GM21526 (cell line): ENCODE measurements around the gene PCDHGB1.
A peak's percentile ranks its signal among the peaks of the same experiment; 100 is the strongest.
"Not testable (repeated sequence)": the region's sequence is repeated elsewhere in the genome, so short reads cannot be mapped to it uniquely, and the experiment has no call there.

Source experiments
- ATAC-seq: cut with Tn5 transposase; IDR thresholded peaks from one replicate; pipeline ENCODE4 v1.9.1; 2021; ENCODE audit warnings: moderate library complexity; ENCODE audit not compliant: unreplicated experiment, low FRiP score

Gene PCDHGB1

DNA sequence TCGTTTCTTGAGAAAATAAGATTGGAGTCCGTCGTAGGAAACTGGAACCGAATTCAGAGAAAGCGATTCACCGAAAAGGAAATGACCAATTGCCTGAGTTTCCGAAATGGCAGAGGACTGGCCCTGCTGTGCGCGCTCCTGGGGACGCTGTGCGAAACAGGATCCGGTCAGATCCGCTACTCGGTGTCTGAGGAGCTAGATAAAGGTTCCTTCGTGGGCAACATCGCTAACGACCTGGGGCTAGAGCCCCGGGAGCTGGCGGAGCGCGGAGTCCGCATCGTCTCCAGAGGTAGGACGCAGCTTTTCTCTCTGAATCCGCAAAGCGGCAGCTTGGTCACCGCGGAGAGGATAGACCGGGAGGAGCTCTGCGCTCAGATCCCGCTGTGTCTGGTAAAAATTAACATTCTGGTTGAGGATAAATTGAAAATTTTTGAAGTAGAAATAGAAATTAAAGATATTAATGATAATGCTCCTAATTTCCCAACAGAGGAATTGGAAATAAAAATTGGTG lies 5.9 kb upstream of the PCDHGB1 start:
- no peak for ATAC-seq

DNA sequence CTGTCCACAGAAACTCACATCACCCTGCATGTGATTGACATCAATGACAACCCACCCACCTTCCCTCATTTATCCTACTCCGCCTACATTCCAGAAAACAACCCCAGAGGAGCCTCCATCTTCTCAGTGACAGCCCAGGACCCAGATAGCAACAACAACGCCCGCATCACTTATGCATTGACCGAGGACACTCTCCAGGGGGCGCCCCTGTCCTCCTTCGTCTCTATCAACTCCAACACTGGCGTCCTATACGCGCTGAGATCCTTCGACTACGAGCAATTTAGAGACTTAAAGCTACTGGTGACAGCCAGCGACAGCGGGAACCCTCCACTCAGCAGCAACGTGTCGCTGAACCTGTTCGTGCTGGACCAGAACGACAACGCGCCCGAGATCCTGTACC lies 4.6 kb upstream of the PCDHGB1 start:
- no peak for ATAC-seq

GRCh38 chr5:141346017-141346416 lies 3.9 kb upstream of the PCDHGB1 start:
- not testable (repeated sequence) for ATAC-seq

DNA sequence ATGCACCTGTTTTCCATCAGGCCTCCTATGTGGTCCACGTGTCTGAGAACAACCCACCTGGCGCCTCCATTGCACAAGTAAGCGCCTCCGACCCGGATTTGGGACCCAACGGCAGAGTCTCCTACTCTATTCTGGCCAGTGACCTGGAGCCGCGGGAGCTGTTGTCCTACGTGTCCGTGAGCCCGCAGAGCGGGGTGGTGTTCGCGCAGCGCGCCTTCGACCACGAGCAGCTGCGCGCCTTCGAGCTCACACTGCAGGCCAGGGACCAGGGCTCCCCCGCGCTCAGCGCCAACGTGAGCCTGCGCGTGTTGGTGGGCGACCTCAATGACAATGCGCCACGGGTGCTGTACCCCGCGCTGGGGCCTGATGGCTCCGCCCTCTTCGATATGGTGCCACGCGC lies 1.7 kb downstream of the PCDHGB1 start:
- no peak for ATAC-seq

DNA sequence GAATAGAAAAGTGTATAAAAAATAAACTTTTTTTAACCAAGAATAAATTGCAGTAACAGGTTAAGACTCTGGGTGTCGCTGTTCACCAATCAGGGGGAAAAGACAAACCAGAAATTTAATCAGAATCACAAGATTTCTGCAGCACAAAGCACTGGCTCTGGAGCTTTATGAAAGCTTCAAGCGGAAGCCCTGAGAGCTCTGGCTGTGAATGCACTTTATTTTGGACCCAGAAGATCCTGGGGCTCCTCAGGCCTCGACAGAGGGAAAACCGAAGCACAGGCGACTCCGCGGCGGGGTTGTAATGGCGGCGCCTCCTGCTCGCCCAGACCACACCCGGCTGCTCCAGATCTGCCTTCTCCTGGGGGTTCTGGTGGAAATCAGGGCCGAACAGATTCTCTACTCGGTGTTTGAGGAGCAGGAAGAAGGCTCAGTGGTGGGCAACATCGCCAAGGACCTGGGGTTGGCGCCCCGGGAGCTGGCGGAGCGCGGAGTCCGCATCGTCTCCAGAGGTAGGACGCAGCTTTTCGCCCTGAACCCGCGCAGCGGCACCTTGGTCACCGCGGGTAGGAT lies 5.1 kb downstream of the PCDHGB1 start, which contains the start of gene PCDHGA4:
TSS of gene PCDHGA4 (plus strand) at position 122 of the 570 bp plus-strand sequence. CDS start at position 209, 87 bp downstream.
- ATAC-seq = no peak

DNA sequence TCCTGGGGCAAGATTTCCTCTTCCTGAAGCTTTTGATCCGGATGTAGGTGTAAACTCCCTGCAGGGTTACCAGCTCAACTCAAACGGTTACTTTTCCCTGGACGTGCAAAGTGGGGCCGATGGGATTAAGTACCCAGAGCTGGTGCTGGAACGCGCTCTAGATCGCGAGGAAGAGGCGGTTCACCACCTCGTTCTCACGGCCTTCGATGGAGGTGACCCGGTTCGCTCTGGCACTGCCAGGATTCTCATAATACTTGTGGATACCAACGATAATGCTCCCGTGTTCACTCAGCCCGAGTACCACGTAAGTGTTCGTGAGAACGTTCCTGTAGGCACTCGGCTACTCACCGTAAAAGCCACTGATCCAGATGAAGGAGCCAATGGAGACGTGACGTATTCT lies 5.7 kb downstream of the PCDHGB1 start:
- ATAC-seq = no peak

DNA sequence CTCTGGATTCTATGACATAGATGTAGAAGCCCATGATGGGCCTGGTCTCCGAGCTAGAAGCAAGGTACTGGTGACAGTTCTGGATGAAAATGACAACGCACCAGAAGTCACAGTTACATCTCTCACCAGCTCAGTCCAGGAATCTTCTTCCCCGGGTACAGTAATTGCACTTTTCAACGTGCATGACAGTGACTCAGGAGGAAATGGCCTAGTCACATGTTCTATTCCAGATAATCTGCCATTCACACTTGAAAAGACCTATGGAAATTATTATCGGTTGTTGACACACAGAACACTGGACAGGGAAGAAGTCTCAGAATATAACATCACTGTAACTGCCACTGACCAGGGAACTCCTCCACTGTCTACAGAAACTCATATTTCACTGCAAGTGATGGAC lies 6.2 kb downstream of the PCDHGB1 start:
- no peak for ATAC-seq

DNA sequence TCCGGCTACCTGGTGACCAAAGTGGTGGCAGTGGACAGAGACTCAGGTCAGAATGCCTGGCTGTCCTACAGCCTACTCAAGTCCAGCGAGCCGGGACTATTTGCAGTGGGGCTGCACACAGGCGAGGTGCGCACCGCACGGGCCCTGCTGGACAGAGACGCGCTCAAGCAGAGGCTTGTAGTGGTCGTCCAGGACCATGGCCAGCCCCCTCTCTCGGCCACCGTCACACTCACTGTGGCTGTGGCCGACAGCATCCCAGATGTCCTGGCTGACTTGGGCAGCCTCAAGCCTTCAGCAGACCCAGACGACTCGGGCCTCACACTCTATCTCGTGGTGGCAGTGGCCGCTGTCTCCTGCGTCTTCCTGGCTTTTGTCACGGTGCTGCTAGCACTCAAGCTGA lies 7.1 kb downstream of the PCDHGB1 start:
- no peak for ATAC-seq

DNA sequence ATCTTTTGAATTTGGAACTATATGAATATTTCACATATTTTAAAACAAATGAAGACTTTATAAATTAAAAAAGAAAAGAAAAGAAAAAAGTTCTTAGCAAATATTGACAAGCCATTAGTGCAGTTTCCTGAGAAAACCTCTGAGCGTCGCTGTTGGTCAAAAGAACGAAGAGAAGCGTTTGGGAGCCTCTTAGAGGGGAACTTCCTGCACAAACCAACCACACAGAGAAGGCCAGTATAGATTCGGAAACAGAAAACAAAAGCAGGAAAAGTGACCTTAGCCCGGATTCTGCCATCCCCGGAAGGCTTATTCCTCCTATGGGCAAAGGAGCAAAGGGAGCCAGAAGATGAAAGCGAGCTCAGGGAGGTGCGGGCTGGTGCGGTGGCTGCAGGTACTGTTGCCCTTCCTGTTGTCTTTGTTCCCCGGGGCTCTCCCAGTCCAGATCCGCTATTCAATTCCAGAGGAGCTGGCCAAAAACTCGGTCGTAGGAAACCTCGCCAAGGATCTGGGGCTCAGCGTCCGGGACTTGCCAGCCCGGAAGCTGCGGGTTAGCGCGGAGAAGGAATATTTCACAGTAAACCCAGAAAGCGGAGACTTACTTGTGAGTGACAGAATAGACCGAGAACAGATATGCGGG lies 10.0 kb downstream of the PCDHGB1 start, which contains the start of gene PCDHGB2:
TSS of gene PCDHGB2 (plus strand) at position 205 of the 637 bp plus-strand sequence. CDS start at position 347, 142 bp downstream.
- no peak for ATAC-seq

DNA sequence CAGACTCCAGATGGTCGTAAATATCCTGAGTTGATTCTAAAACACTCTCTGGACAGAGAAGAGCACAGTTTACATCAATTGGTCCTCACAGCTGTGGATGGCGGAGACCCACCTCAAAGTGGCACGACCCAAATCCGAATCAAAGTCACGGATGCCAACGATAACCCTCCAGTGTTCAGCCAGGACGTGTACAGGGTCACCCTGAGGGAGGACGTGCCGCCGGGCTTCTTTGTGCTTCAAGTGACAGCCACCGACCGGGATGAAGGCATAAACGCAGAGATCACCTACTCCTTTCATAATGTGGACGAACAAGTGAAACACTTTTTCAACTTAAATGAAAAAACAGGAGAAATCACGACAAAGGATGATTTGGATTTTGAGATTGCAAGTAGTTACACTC lies 10.8 kb downstream of the PCDHGB1 start:
- no peak for ATAC-seq

GRCh38 chr5:141362719-141363118 lies 12.8 kb downstream of the PCDHGB1 start:
- no peak for ATAC-seq

GRCh38 chr5:141363952-141364660 lies 14.2 kb downstream of the PCDHGB1 start, which contains the start of gene PCDHGA5:
Gene PCDHGA5, plus strand, starts transcription at chr5:141364162. Its CDS starts 169 bp downstream, at chr5:141364331.
- ATAC-seq = no peak

DNA sequence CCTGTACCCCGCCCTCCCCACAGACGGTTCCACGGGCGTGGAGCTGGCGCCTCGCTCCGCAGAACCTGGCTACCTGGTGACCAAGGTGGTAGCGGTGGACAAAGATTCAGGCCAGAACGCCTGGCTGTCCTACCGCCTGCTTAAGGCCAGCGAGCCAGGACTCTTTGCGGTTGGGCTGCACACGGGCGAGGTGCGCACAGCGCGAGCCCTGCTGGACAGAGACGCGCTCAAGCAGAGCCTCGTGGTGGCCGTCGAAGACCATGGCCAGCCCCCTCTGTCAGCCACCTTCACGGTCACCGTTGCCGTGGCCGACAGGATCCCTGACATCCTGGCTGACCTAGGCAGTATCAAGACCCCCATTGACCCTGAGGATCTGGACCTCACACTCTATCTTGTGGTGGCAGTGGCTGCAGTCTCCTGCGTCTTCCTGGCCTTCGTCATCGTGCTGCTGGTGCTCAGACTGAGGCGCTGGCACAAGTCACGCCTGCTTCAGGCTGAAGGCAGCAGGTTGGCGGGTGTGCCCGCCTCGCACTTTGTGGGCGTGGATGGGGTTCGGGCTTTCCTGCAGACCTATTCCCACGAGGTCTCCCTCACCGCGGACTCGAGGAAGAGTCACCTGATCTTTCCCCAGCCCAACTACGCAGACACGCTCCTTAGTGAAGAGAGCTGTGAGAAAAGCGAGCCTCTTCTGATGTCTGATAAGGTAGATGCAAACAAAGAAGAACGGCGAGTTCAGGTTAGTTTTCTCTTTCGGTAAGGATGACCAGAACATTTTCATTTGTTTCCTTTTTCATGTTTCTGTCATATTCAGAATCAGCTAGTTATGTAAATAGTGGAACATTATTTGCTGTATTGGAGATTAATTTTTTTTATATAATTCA lies 16.4 kb downstream of the PCDHGB1 start:
- ATAC-seq = no peak

DNA sequence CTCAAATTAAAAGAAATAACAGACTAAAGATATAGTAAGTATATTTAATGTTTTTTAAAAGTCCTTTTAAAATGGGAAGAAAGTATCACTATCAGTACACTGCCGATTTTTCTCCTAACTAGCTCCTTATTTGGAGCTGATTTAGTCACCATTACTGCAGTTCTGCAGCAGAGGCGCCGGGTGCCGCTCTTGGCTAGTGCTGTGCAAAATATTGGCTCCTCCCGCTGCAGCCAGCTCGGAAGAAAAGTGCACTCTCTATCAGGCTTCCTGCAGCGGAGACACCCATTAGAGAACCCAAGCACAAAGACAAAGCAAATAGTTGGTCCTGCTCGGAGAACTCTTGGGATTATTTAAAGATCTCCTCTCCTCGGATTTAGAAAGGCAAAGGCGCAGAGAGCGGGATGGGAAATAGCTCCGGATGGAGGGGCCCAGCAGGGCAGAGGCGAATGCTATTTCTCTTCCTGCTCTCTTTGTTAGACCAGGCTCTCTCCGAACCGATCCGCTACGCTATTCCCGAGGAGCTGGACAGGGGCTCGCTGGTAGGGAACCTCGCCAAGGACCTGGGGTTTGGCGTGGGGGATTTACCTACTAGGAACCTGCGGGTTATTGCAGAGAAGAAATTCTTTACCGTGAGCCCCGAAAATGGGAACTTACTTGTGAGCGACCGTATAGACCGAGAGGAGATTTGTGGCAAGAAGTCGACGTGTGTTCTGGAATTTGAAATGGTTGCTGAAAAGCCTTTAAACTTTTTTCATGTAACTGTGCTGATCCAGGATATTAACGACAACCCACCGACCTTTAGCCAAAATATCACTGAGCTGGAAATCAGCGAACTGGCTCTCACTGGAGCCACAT lies 20.3 kb downstream of the PCDHGB1 start, which contains the start of gene PCDHGB3:
TSS of gene PCDHGB3 (plus strand) at position 249 of the 855 bp plus-strand sequence. CDS start at position 402, 153 bp downstream.
- ATAC-seq = peak; percentile 93

DNA sequence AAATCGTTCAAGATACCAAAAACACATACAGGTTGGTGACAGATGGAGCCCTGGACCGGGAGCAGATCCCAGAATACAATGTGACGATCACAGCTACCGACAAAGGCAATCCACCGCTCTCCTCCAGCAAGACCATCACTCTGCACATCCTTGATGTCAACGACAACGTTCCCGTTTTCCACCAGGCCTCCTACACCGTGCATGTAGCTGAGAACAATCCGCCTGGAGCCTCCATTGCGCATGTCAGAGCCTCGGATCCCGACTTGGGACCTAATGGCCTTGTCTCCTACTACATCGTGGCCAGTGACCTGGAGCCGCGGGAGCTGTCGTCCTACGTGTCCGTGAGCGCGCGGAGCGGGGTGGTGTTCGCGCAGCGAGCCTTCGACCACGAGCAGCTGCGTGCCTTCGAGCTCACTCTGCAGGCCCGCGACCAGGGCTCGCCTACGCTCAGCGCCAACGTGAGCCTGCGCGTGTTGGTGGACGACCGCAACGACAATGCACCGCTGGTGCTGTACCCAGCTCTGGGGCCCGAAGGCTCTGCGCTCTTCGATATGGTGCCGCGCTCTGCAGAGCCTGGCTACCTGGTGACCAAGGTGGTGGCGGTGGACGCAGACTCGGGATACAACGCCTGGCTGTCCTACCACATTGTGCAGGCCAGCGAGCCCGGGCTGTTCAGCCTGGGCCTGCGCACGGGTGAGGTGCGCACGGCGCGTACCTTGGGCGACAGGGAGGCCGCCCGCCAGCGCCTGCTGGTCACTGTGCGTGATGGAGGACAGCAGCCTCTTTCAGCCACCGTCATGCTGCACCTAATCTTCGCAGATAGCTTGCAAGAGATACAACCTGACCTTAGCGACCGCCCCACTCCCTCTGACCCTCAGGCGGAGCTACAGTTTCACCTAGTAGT lies 21.9 kb downstream of the PCDHGB1 start:
- ATAC-seq = no peak

DNA sequence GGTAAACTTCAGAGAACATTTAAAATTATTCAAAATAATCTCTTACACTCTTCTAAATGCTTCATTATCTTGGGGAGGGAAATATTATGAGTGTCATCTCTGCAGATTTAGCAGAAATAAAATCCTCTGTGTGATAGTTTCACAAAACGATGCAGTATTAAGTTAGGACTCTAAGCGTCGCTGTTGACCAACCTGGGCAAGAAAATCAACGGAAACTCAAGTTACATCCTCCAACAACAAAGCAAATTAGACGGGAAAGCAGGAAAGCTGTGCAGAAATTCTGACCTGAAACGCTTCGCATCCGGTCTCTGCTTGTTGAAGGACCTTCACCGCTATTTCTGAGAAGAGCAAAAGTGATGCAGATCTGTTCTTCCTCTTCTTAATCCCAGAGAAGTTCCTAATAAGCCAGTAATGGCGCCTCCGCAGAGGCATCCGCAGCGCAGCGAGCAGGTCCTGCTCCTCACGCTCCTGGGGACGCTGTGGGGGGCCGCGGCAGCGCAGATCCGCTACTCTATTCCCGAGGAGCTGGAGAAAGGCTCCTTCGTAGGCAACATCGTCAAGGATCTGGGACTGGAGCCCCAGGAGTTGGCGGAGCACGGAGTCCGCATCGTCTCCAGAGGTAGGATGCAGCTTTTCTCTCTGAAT lies 23.9 kb downstream of the PCDHGB1 start, which contains the start of gene PCDHGA6:
TSS of gene PCDHGA6 (plus strand) at position 219 of the 645 bp plus-strand sequence. CDS start at position 412, 193 bp downstream.
- no peak for ATAC-seq

DNA sequence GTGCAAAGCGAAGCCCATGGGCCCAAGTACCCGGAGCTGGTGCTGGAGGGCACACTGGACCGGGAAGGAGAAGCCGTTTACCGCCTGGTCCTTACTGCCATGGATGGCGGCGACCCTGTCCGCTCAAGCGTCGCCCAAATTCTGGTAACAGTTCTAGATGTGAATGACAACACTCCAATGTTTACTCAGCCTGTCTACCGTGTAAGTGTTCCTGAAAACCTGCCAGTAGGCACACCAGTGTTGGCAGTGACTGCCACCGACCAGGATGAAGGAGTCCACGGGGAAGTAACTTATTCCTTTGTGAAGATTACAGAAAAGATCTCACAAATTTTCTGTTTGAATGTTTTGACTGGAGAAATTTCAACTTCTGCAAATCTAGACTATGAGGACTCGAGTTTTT lies 24.7 kb downstream of the PCDHGB1 start:
- no peak for ATAC-seq
